ENCODE data around the gene LAMB1. TPM values are rescaled to one million over a fixed set of nuclear protein-coding genes. Genes with fewer than 3 reads are reported as not detected.

Gene LAMB1
- total and polyA plus RNA-seq, 2 of the 13 experiments (the other 11 are each of a cell fraction or from before 2014, with no cell fraction given): 109 to 124 TPM

GRCh38 chr7:108034586-108034985 is 31.6 kb upstream of the LAMB1 start (continued):
- TF ChIP-seq HES4 (CRISPR knock-in tag; IDR thresholded peaks at IDR 0.05; ENCODE audit: borderline replicate concordance): no peak
- no peak for TF ChIP-seq YEATS4 (CRISPR knock-in tag; IDR thresholded peaks at IDR 0.05; ENCODE audit: borderline replicate concordance)
- no peak for TF ChIP-seq ZBTB2 (CRISPR knock-in tag; IDR thresholded peaks at IDR 0.05; ENCODE audit: low read depth)
- TF ChIP-seq BCL6 (CRISPR knock-in tag; IDR thresholded peaks at IDR 0.05): peak; percentile 83
- TF ChIP-seq ZNF558 (CRISPR knock-in tag; IDR thresholded peaks at IDR 0.05; ENCODE audit: borderline replicate concordance): no peak
- no peak for TF ChIP-seq ZNF577 (CRISPR knock-in tag; IDR thresholded peaks at IDR 0.05; ENCODE audit: borderline replicate concordance, low read depth)
- TF ChIP-seq ZNF597 (CRISPR knock-in tag; IDR thresholded peaks at IDR 0.05): no peak
- no peak for TF ChIP-seq ATM (IDR thresholded peaks at IDR 0.05; ENCODE audit: borderline replicate concordance)
- TF ChIP-seq ZSCAN25 (CRISPR knock-in tag; IDR thresholded peaks at IDR 0.05): peak; percentile 79
- TF ChIP-seq AKAP8 (CRISPR knock-in tag; IDR thresholded peaks at IDR 0.05): no peak
- TF ChIP-seq SIX4 (CRISPR knock-in tag; IDR thresholded peaks at IDR 0.05): 0 out of 2 replicates have a peak, but pooled peaks have one; percentile 18
- TF ChIP-seq ZBTB43 (CRISPR knock-in tag; conservative IDR thresholded peaks at IDR 0.05): no peak; the same call in 1 of the 2 replicates
- peak; percentile 81 for TF ChIP-seq PITX1 (CRISPR knock-in tag; IDR thresholded peaks at IDR 0.05)
- TF ChIP-seq ATRX (CRISPR knock-in tag; IDR thresholded peaks at IDR 0.05; ENCODE audit: borderline replicate concordance): no peak
- no peak for TF ChIP-seq RBFOX2 (IDR thresholded peaks at IDR 0.05; ENCODE audit: low read depth, low read length)
- no peak for TF ChIP-seq HOXA9 (CRISPR knock-in tag; IDR thresholded peaks at IDR 0.05; ENCODE audit: borderline replicate concordance)
- no peak for TF ChIP-seq NR2C2 (CRISPR knock-in tag; IDR thresholded peaks at IDR 0.05; ENCODE audit: borderline replicate concordance)
- TF ChIP-seq TFDP1 (CRISPR knock-in tag; IDR thresholded peaks at IDR 0.05; ENCODE audit: borderline replicate concordance): no peak
- TF ChIP-seq POLR2G (IDR thresholded peaks at IDR 0.05; ENCODE audit: low read depth, low read length): no peak
- peak; percentile 30; the same call in 1 of the 2 replicates for TF ChIP-seq MIER2 (CRISPR knock-in tag; IDR thresholded peaks at IDR 0.05)
- peak; percentile 82 for TF ChIP-seq MIXL1 (CRISPR knock-in tag; IDR thresholded peaks at IDR 0.05)
- no peak for TF ChIP-seq DBP (CRISPR knock-in tag; IDR thresholded peaks at IDR 0.05; ENCODE audit: not compliant biosample characterization)
- no peak for TF ChIP-seq ZNF891 (CRISPR knock-in tag; IDR thresholded peaks at IDR 0.05)
- TF ChIP-seq CBX2 (IDR thresholded peaks at IDR 0.05; ENCODE audit: low read depth, low read length): no peak
- TF ChIP-seq CBX2 (CRISPR knock-in tag; IDR thresholded peaks at IDR 0.05; ENCODE audit: low read depth): no peak
- no peak for TF ChIP-seq GPN1 (CRISPR knock-in tag; IDR thresholded peaks at IDR 0.05; ENCODE audit: borderline replicate concordance)

All from HepG2 (cell line).